IPS DF 19.7 (cell line): ENCODE results near the gene PCNX1.

ENCODE experiments used
- DNase-seq: peaks from one replicate; pipeline ENCODE4 v3.0.0-alpha.2; 2013; ENCODE audit warnings: low read depth, low spot score

Gene PCNX1

DNA sequence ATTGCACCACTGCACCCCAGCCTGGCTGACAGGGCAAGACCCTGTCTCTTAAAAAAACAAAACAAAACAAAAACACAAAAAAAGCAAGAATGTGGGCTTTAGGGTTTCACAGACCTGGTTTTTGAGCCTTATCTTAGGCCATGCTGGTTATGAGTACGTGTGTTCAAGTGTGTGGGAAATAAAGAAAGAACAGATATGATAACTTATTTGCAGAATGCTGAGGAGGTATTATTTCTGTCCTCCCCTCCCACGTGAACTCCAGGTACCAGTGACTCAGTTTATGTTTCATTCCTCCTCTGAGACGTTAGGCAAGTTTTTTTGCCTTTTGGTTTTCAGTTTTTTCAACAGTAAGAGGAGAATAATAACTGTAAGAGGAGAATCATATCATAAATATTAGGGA is 49.3 kb downstream of the PCNX1 start:
- no peak for DNase-seq

- no peak for DNase-seq
Observed at GRCh38 chr14:70957710-70958109, 50.5 kb downstream of the PCNX1 start.

DNA sequence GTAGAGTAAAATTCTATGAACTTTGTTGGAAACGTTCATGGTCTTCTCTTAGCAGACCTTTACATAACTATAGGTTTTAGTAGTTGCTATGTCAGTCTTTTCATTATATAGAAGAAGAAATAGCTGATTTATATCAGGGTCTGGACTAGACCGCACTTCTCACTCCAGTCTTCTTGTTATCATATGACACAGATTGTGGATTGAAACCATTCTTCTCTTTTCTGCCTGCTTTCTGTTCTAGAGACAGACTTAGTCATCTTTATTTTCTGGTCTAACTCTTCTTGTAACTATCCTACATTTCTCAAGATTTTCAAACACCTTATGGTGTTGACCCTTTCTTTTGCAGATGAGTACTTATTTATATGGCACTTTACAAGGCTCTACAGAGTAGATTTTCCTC is 55.7 kb downstream of the PCNX1 start:
- no peak for DNase-seq

- no peak for DNase-seq
Observed at GRCh38 chr14:70964492-70964891, 57.2 kb downstream of the PCNX1 start.

GRCh38 chr14:70971560-70971959 is 64.3 kb downstream of the PCNX1 start:
- no peak for DNase-seq

- peak; percentile 52 for DNase-seq
Observed at GRCh38 chr14:70972107-70972976, 65.1 kb downstream of the PCNX1 start.

- DNase-seq, result no peak
Observed at GRCh38 chr14:70976591-70976990, 69.3 kb downstream of the PCNX1 start.

DNA sequence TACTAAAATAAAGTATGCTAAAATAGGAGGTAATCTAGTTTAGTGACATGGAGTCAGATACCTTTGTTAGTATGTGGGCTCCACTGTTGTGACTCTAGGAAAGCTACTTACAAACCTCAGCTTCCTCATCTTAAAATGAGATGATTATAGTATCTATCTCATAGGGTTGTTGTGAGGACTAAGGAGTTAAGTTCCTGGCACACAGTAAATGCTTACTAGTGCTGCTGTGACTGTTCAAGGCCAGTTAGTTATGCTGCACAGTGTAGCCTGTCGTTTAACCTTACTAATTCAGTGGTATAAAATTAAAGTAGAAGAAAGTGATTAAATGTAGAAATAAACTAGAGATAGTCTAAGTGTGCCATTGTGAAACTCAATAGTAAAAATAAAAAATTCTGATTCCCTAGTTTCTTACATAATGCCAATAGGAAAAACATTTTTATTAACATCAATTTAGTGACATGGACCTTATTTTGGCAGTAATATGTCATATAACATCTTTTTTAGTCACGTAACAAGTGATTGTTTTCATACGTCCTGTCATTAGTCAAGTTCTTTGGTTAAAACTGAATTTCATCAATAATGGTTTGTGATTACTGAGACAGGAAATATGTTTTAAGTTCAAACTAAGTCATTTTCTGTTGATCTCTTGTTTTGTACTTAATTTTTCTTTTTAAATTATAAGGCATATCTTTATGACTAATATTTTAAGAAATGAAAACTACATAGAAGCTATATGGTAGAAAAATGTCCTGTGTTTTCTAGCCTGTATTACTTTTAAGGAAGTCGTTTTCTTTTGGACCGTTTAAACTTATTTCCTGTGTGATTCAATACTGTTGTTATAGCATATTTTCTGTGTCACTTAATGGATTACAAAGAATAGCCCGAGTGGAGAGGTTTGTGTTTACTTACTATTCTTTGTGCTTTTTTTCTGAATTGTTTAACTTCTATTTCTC is 74.0 kb downstream of the PCNX1 start:
- no peak for DNase-seq

DNA sequence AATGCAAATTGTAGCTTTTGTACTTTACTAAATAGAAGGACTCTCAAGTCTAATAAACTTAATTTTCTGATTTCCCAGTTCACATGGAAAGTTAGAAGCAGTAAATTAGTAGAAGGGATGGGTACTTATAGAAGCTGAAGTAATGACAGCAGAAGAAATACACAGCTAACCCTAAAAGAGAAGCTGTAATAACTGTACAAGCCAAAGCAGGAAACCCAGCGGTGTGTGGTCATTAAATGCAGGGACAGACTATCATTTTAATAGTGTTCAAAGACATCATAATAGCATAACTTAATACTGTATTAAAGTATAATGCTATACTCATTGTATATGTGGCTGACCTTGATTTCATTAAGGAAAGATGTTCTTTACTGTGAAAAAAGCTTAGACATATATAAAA is 74.9 kb downstream of the PCNX1 start:
- DNase-seq, result no peak

DNA sequence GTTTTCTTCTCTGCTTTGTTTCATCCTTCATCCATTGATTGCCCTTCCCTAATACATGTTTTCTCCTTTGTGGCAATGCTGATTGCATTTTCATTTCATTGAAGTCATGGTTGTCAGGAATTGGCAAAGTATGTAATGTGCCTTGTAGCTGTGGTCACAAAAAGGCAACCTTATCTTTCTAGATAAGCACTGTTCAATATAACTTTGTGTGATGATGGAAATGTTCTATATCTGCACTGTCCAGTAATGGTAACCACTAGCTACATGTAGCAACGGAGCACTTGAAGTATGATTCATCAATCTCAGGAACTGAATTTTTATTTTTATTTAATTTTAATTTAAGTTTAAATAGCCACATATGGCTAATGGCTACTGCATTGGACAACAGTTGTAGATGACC is 79.8 kb downstream of the PCNX1 start:
- no peak for DNase-seq

DNA sequence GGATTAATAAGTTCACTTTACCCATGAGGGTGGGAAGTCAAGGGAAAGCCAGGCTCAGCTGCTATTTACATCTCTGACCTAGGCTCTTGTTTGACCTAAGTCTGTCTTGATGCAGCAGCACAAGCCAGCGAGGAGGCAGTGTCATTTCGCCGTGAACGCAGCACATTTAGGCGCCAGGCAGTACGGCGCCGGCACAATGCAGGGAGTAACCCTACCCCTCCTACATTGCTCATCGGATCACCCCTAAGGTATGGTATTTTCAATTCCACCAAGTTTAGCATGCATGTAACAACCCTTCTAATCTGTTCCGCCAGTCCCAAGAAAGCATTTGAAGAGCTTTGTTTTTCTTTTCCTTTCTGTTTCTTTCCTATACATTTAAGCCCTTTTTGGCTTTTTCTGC is 81.2 kb downstream of the PCNX1 start:
- DNase-seq, result no peak

DNA sequence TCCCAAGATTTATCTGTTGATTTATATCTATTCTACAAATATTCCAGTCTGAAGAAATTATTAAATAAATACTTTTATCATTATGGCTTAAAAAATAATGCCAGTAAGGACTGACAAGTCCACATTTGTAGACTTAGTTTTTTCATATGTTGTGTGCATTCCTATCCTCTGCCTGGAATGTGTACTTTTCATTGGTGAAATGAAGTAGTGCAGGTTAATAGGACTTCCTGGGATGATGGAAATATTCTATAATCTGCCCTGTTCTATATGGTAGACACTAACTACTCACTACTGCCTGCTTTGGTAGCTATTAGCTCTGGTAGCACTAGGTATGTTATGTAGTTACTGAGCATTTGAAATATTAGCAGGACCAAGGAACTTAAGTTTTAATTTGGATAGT is 86.7 kb downstream of the PCNX1 start:
- no peak for DNase-seq

DNA sequence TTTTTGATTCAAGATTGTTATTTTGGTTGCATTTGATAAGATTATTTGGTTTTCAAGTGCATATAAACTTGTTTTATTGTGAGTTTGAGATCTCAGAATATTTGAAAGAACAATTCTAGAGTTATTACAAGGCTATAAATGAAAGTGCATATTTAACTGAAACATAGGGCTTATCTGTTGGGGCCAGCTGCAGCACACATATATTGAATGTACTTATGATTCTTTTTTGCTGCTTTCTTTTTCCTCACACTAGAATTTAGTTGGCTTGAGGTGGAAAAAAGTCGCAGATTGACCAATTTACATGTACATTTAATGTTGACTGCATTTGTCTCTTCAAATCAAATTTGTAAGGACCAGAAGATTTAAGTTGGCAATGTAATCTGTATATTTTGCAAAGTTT is 88.0 kb downstream of the PCNX1 start:
- DNase-seq, result no peak

GRCh38 chr14:70995671-70996070 is 88.4 kb downstream of the PCNX1 start:
- DNase-seq, result no peak

GRCh38 chr14:70999117-70999516 is 91.9 kb downstream of the PCNX1 start:
- no peak for DNase-seq

- DNase-seq, result no peak
Observed at GRCh38 chr14:71000091-71000490, 92.8 kb downstream of the PCNX1 start.

- DNase-seq, result no peak
Observed at GRCh38 chr14:71001742-71002141, 94.5 kb downstream of the PCNX1 start.

GRCh38 chr14:71003156-71003555 is 95.9 kb downstream of the PCNX1 start:
- no peak for DNase-seq

GRCh38 chr14:71004481-71004880 is 97.2 kb downstream of the PCNX1 start:
- DNase-seq, result no peak

DNA sequence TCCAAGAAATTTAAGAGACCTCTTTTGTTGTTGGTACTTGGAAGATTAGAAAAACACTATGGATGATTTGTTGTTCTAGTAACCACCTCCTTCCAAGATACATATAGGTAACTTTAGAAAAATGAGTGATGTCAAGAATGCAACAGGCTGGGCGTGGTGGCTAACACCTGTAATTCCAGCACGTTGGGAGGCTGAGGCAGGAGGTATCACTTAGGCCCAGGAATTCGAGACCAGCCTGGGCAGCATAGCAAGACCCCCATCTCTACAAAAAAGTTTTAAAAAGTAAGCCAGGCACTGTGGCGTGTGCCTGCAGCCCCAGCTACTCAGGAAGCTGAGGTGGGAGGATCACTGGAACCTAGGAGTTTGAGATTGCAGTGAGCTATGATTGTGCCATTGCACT is 97.8 kb downstream of the PCNX1 start:
- DNase-seq, result no peak

DNA sequence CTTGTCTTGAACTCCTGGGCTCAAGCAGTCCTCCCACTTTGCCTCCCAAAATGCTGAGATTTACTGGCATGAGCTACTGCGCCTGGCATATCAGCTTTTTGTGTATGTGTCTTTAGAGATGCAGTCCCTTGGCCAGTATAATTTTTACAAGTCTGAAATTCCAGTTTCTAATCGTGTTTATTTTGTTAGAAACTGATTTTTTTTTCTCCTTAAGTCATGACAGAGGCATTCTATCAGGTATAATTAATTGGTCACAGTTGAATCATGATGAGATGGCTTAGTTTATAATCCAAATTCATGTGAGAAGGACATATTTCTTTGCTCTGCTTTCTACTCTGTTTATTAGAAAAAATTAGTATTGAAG is 98.9 kb downstream of the PCNX1 start:
- DNase-seq, result no peak

GRCh38 chr14:71011479-71011878 is 104.2 kb downstream of the PCNX1 start:
- no peak for DNase-seq

GRCh38 chr14:71012888-71013287 is 105.6 kb downstream of the PCNX1 start:
- no peak for DNase-seq
